GM12873 (cell line): ENCODE data around the gene SEMA5B.

Source experiments
- CTCF ChIP-seq: IDR thresholded peaks from 2 replicates; pipeline ENCODE4 v1.5.1; 2012; ENCODE audit warnings: low read depth, mild to moderate bottlenecking, moderate library complexity, low read length, control low read depth; ENCODE audit not compliant: insufficient read depth; ENCODE audit errors: missing control alignments

SEMA5B gene

GRCh38 chr3:122960652-122961051 is 66.9 kb downstream of the SEMA5B start:
- no peak for TF ChIP-seq CTCF

DNA sequence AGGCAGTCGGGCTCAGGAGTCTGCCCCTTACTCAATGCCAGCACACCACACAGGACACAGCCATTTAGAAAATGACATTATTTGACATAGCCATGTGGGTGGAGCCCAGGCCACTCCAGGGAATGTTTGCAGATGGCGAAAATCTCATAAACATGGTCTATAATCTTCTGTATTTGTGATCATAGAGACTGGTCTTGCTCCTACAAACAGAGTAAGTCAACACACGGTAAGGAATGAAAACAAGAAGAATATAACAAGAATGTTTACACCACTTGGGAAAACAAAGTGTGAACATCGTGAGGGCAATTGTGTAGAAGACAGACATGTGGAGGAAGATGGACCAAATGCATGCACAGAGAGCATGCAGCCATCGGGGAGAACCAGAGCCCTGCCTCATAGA is 68.2 kb downstream of the SEMA5B start:
- no peak for TF ChIP-seq CTCF

- no peak for TF ChIP-seq CTCF
Observed at GRCh38 chr3:122957707-122958689, 69.6 kb downstream of the SEMA5B start.

- no peak for TF ChIP-seq CTCF
Observed at GRCh38 chr3:122956693-122957455, 70.7 kb downstream of the SEMA5B start.

- no peak for TF ChIP-seq CTCF
Observed at GRCh38 chr3:122955916-122956692, 71.5 kb downstream of the SEMA5B start.

DNA sequence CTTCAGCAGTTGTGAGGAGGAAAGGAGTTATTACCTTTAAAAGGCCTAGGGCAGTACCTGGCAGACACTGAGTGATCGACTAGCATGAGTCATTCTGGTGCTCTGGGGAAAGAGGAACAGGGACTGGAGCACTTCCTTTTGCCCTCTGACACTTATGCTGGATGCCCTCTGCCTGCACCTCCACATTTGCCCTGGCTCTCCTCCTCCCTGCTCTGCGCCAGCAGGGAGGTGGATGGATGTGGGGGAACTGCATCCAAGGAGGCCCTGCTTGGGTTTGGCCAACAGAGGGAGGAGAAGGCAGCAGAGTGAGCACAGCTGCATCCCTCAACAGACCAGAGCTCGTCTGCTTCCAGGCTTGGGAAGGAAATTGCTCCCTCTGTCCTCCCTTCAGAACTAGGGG is 75.0 kb downstream of the SEMA5B start:
- TF ChIP-seq CTCF: no peak
